NCI-H1092 (cell line): ENCODE results near the gene UPK3B.
"Not testable (repeated sequence)": the region's sequence is repeated elsewhere in the genome, so short reads cannot be mapped to it uniquely, and the experiment has no call there.

ENCODE experiments used
- DNase-seq: peaks from one replicate; lab custom pipeline; 2025; lab: John Stamatoyannopoulos, UW

UPK3B gene

GRCh38 chr7:76513817-76514799 is 3.8 kb downstream of the UPK3B start:
- DNase-seq: no peak

DNA sequence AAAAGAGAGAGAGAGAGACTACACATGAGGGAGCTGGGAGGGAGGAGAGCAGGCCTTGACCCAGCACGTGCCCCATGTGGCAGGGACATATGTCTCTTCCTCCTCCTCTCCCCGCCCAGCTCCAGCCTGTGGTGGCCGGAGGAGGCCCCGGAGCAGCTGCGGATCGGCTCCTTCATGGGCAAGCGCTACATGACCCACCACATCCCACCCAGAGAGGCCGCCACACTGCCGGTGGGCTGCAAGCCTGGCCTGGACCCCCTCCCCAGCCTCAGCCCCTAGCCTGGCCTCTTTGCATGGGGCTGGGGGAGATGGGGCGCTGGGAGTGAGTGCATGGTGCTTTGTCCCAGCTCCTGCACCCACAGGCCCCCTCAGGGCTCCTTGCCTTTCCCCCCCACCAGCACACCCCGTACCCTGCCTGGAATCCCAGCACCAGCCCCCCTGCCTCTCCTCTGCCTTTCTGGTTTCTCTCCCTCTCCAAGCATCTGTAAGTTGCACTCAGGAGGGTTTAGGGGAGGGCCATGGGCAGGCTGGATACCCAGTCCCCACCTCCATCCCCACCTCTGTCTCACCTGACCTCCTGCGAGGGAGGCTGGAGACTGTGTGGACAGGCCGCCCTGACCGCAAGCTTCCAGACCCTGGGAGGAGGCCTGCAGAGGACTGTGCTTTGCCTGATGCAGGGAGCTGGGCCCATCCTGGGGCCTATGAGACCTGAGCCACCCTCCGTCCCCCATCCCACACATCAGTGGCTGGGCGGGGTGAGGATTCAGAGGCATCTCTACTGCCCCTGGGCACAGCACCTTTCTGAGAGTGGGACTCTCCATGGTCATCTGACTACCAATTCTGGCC is 4.8 kb downstream of the UPK3B start:
- no peak for DNase-seq

- no peak for DNase-seq
These were observed 5.7 kb downstream of the UPK3B start for GRCh38 chr7:76515999-76516443.

GRCh38 chr7:76516932-76517331 is 6.6 kb downstream of the UPK3B start:
- not testable (repeated sequence) for DNase-seq

GRCh38 chr7:76526183-76526582 is 15.8 kb downstream of the UPK3B start:
- DNase-seq: not testable (repeated sequence)

DNA sequence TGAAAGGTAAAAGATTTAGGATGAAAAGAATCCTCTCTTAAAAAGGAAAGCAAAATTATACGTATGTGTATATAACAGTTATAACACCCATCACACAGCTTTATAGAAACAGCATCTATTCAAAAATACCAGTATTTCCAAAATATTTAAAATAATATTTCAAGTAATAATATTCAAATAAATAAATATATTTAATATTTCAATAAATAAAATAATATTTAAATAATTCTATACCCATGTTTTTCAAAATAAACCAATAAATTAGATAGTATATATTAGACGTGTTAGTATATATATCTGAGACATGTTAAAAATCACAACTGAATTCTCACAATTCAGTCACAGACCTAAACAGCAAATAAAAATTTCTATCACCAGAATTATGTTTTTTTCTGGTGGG is 21.3 kb downstream of the UPK3B start:
- not testable (repeated sequence) for DNase-seq

GRCh38 chr7:76543197-76543596 is 32.8 kb downstream of the UPK3B start, which contains the start of gene SPDYE16:
TSS of gene SPDYE16 (minus strand) at chr7:76543297. CDS start at chr7:76541459, 1,838 bp downstream.
- DNase-seq: not testable (repeated sequence)

DNA sequence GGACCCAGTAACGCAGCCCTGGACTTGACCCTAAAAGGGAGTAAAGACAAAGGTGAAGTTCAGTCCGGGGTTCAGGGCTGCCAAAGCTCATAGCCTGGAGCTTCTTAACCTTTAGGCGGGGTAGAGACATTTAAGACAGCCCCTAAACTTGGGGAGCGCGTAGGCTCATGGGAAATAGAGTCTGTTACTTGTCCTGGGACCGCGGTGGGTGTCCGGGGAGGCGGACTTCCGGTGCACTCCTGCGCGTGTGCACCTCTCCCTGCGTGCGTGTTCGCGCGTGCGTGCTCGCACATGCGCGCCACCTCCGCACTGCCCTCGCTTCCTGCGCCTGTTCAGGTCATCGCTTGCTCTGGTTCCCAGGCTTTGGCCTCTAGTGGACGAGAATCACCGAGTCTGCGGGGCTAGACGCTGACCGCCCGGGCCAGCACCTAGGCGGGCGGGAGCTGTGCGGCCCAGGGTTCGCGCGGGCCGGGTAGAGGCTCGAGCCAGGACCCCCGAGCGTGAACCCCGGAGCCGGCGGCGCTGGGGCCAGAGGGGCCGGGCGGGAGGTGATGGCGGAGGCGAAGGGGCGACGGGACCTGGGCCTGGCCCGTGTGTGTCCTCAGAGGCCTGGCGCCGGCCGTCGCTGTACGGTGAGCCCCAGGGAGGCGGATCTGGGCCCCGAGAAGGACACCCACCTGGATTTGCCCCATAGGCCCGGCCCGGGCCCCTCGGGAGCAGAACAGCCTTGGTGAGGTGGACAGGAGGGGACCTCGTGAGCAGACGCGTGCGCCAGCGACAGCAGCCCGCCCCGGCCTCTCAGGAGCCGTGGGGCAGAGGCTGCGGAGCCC is 38.9 kb downstream of the UPK3B start:
- peak; percentile 79 for DNase-seq

- not testable (repeated sequence) for DNase-seq
These were observed 39.5 kb downstream of the UPK3B start for GRCh38 chr7:76549855-76550248.

DNA sequence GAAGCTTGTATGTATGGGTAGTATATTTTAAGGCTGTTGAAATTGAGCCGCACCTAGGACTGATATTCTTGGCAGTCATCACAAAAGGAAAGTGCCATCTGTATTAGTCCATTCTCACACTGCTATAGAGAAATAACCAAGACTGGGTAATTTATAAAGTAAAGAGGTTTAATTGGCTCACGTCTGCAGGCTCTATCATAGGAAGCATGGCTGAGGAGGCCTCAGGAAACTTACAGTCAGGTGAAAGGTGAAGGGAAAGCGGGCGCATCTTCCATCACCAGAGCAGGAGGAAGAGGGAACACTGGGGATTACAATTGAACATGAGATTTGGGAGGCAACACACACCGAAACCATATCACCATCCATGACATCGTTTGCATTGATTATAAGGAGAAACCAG is 41.6 kb downstream of the UPK3B start:
- not testable (repeated sequence) for DNase-seq

DNA sequence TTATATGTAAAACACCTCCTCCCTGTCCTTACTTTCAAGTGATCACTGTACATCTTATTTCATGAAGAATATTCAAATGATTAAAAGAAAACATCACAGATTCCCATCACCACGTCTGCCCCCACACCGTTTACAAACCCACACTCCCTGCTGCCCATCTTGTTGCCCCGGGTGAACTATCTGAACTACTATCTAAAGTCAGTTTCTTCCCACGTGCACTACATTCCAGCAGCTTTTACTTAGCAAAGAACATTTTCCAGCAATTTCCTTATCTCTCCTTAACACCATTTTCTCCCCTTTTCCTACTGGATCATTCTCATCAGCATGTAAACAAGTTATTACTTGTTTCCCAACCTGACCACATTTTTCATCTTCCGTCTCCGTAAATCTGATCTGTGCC is 49.3 kb downstream of the UPK3B start:
- not testable (repeated sequence) for DNase-seq

DNA sequence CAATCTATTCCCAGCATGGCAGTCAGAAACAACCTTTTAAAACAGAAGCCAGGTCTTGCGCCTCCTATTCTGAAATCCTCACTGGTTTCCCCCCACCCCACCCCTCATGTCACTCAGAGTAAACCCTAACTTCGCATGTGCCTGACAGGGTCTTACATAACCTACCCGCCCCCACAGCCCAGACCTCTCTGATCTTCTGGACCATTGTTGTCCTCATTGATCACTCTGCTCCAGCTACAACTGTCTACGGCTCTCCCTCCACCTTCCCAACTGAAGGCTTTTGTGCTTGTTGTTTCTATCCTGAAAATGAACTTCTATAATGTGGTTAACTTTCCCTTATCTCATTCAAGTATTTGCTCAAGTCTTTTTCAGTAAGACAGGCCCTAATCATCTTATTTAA is 49.8 kb downstream of the UPK3B start:
- DNase-seq: not testable (repeated sequence)

- not testable (repeated sequence) for DNase-seq
These were observed 51.0 kb downstream of the UPK3B start for GRCh38 chr7:76561342-76561741.

DNA sequence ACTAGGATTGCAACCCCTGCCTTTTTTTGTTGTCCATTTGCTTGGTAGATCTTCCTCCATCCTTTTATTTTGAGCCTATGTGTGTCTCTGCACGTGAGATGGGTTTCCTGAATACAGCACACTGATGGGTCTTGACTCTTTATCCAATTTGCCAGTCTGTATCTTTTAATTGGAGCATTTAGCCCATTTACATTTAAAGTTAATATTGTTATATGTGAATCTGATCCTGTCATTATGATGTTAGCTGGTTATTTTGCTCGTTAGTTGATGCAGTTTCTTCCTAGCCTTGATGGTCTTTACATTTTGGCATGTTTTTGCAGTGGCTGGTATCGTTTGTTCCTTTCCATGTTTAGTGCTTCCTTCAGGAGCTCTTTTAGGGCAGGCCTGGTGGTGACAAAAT is 54.6 kb downstream of the UPK3B start:
- not testable (repeated sequence) for DNase-seq
